Activated B cell treated with CpG ODN at 0.5 μM for 24 hours (primary cell): ENCODE data around the gene EHMT1. TPM values are rescaled to one million over a fixed set of nuclear protein-coding genes. Genes with fewer than 3 reads are reported as not detected.
"Not testable (repeated sequence)": the region's sequence is repeated elsewhere in the genome, so short reads cannot be mapped to it uniquely, and the experiment has no call there.

ENCODE experiments used
- ATAC-seq: fragments of 200-7000 bp; cut with Tn5 transposase; one replicate; pipeline ENCODE4 v1.10.0; 2021; ENCODE audit warnings: low read depth, mild to moderate bottlenecking, moderate library complexity
- CTCF ChIA-PET: fragments of 350-600 bp; sonication (Branson Sonifier 250); formaldehyde crosslinking; loops from one replicate; lab custom pipeline; 2021; ENCODE audit warnings: antibody characterized with exemption; lab: Charles Lee
- POLR2A ChIA-PET: fragments of 350-600 bp; sonication (Branson Sonifier 250); formaldehyde crosslinking; loops from one replicate; lab custom pipeline; 2021; ENCODE audit warnings: antibody characterized with exemption; lab: Charles Lee
- DNase-seq: peaks from one replicate; pipeline ENCODE4 v3.0.0; 2022
- H3K27ac Mint-ChIP-seq: one replicate; pipeline ENCODE4 v1.8.0; 2020; ENCODE audit warnings: mixed read lengths
- H3K27me3 Mint-ChIP-seq: one replicate; pipeline ENCODE4 v1.8.0; 2021; ENCODE audit warnings: mixed read lengths
- H3K36me3 Mint-ChIP-seq: one replicate; pipeline ENCODE4 v1.8.0; 2021; ENCODE audit warnings: low read depth, mixed read lengths
- H3K4me1 Mint-ChIP-seq: one replicate; pipeline ENCODE4 v1.8.0; 2021; ENCODE audit warnings: mixed read lengths
- H3K4me3 Mint-ChIP-seq: one replicate; pipeline ENCODE4 v1.8.0; 2020; ENCODE audit warnings: mild to moderate bottlenecking, mixed read lengths
- H3K9me3 Mint-ChIP-seq: one replicate; pipeline ENCODE4 v1.8.0; 2020; ENCODE audit warnings: mixed read lengths
- CTCF ChIP-seq: fragments of 200-600 bp; IDR thresholded peaks from one replicate; pipeline ENCODE4 v1.8.0; 2022; ENCODE audit warnings: antibody characterized with exemption, mild to moderate bottlenecking
- intact Hi-C: fragments of 100-400 bp; cut with micrococcal nuclease; formaldehyde crosslinking; loops from one replicate; pipeline ENCODE4 v1.15.1; 2024
- total RNA-seq: library from RNA; stranded (reverse); gene quantifications from 2 replicates; pipeline ENCODE4 v1.2.3, GENCODE V29; 2022

The EHMT1 gene
- total RNA-seq, 1 donor from 2014 or later: 163 TPM

- no peak overlapping the region for H3K27ac Mint-ChIP-seq
- H3K36me3 Mint-ChIP-seq: peaks cover 86% of the 10 kb centered on the region
- intact Hi-C loops: loop anchor here (10.0 kb wide), 1 partner anchor 128 kb away; no protein-coding TSS in a partner anchor
- no peak overlapping the region for H3K4me3 Mint-ChIP-seq
- peaks cover 10% of the 10 kb centered on the region for H3K4me1 Mint-ChIP-seq
- no peaks in the 10 kb centered on the region for H3K27me3 Mint-ChIP-seq
- ChIA-PET POLR2A (no interaction called here), CTCF (no interaction called here)
- ATAC-seq: no peak
- TF ChIP-seq CTCF: no peak
- H3K9me3 Mint-ChIP-seq: no peaks in the 10 kb centered on the region
- DNase-seq: no peak
Observed at GRCh38 chr9:137802521-137803243, 183.9 kb downstream of the EHMT1 start.

- Mint-ChIP-seq H3K27me3 (no peaks in the 10 kb centered on the region), H3K9me3 (no peaks in the 10 kb centered on the region), H3K4me3 (no peak overlapping the region), H3K27ac (peak overlapping the region; percentile 30), H3K4me1 (peaks cover 25% of the 10 kb centered on the region), H3K36me3 (peaks cover 78% of the 10 kb centered on the region)
- POLR2A ChIA-PET: interaction anchor here (0.8 kb wide), 1 partner anchor 16 kb away, joined by 4 read pairs; no protein-coding TSS in a partner anchor
- ATAC-seq: no peak
- no peak for DNase-seq
- CTCF ChIA-PET: no interaction called here
- TF ChIP-seq CTCF: no peak
- intact Hi-C loops: loop anchor here (10.0 kb wide), 1 partner anchor 130 kb away; no protein-coding TSS in a partner anchor
Observed at GRCh38 chr9:137804908-137805630, 186.3 kb downstream of the EHMT1 start.

- no peak for DNase-seq
- POLR2A ChIA-PET: no interaction called here
Observed at GRCh38 chr9:137807721-137808703, 189.2 kb downstream of the EHMT1 start.

GRCh38 chr9:137809040-137809576 is 190.3 kb downstream of the EHMT1 start:
- Mint-ChIP-seq H3K27me3 (no peaks in the 10 kb centered on the region), H3K4me1 (peaks cover 24% of the 10 kb centered on the region), H3K9me3 (no peaks in the 10 kb centered on the region), H3K4me3 (no peak overlapping the region), H3K36me3 (peaks cover 64% of the 10 kb centered on the region), H3K27ac (peak overlapping the region; percentile 25)
- intact Hi-C loops: loop anchor here (10.0 kb wide), 1 partner anchor 134 kb away; no protein-coding TSS in a partner anchor
- ATAC-seq (peak; percentile 93), DNase-seq (peak; percentile 24)
- ChIA-PET CTCF (interaction anchor here (1.0 kb wide), 1 partner anchor 136 kb away, joined by 3 read pairs; no protein-coding TSS in a partner anchor), POLR2A (no interaction called here)
- TF ChIP-seq CTCF: no peak

More at GRCh38 chr9:137807721-137808703, 189.2 kb downstream of the EHMT1 start:
- intact Hi-C loops: loop anchor here (10.0 kb wide), 1 partner anchor 133 kb away; no protein-coding TSS in a partner anchor
- H3K4me3 Mint-ChIP-seq: no peak overlapping the region
- no peaks in the 10 kb centered on the region for H3K27me3 Mint-ChIP-seq
- CTCF ChIA-PET: no interaction called here
- no peak for ATAC-seq
- TF ChIP-seq CTCF: no peak
- peaks cover 25% of the 10 kb centered on the region for H3K4me1 Mint-ChIP-seq
- H3K9me3 Mint-ChIP-seq: no peaks in the 10 kb centered on the region
- H3K36me3 Mint-ChIP-seq: peaks cover 68% of the 10 kb centered on the region
- no peak overlapping the region for H3K27ac Mint-ChIP-seq

- DNase-seq, H3K9me3 Mint-ChIP-seq, H3K4me3 Mint-ChIP-seq, ATAC-seq, H3K27me3 Mint-ChIP-seq, POLR2A ChIA-PET, H3K27ac Mint-ChIP-seq: not testable (repeated sequence)
- CTCF ChIA-PET: interaction anchor here (1.0 kb wide), 1 partner anchor 137 kb away, joined by 3 read pairs; no protein-coding TSS in a partner anchor
- Mint-ChIP-seq H3K4me1 (peaks cover 19% of the 10 kb centered on the region), H3K36me3 (peaks cover 64% of the 10 kb centered on the region)
- intact Hi-C loops: loop anchor here (10.0 kb wide), 1 partner anchor 135 kb away; no protein-coding TSS in a partner anchor
Observed at GRCh38 chr9:137809726-137810450, 191.1 kb downstream of the EHMT1 start.
